UCSD-AML1 (cell line): ENCODE measurements around the gene KDM2B.

Experiments
- DNase-seq: peaks from one replicate; lab custom pipeline; 2025; ENCODE audit not compliant: unreplicated experiment; lab: John Stamatoyannopoulos, UW

Gene KDM2B

GRCh38 chr12:121580959-121581685 lies at the start of gene KDM2B:
TSS of gene KDM2B (minus strand) at chr12:121581023. CDS start at chr12:121580911, 112 bp downstream.
- peak; percentile 19 for DNase-seq

GRCh38 chr12:121628536-121628935 lies 47.7 kb upstream of the KDM2B start:
- DNase-seq = no peak

- peak; percentile 32 for DNase-seq
Measured at GRCh38 chr12:121628037-121628436, 47.2 kb upstream of the KDM2B start.

- DNase-seq = peak; percentile 79
Measured at GRCh38 chr12:121626853-121627640, 46.2 kb upstream of the KDM2B start.

GRCh38 chr12:121626087-121626852 lies 45.4 kb upstream of the KDM2B start, which contains the start of gene ORAI1:
TSS of gene ORAI1 (plus strand) at chr12:121626530.
- DNase-seq = peak; percentile 96

GRCh38 chr12:121620333-121620891 lies 39.6 kb upstream of the KDM2B start:
- DNase-seq = peak; percentile 38

GRCh38 chr12:121618659-121619233 lies 37.9 kb upstream of the KDM2B start:
- DNase-seq = no peak

GRCh38 chr12:121614872-121615467 lies 34.1 kb upstream of the KDM2B start:
- DNase-seq = no peak

GRCh38 chr12:121613462-121613861 lies 32.6 kb upstream of the KDM2B start:
- no peak for DNase-seq

- DNase-seq = peak; percentile 30
Measured at GRCh38 chr12:121611306-121611705, 30.5 kb upstream of the KDM2B start.

- no peak for DNase-seq
Measured at GRCh38 chr12:121610239-121611149, 29.7 kb upstream of the KDM2B start.

- no peak for DNase-seq
Measured at GRCh38 chr12:121608301-121608700, 27.5 kb upstream of the KDM2B start.

GRCh38 chr12:121603581-121603980 lies 22.8 kb upstream of the KDM2B start:
- DNase-seq = no peak

GRCh38 chr12:121602766-121603165 lies 21.9 kb upstream of the KDM2B start:
- DNase-seq = no peak

- peak; percentile 29 for DNase-seq
Measured at GRCh38 chr12:121600702-121601336, 20.0 kb upstream of the KDM2B start.

- no peak for DNase-seq
Measured at GRCh38 chr12:121596526-121596925, 15.7 kb upstream of the KDM2B start.

- no peak for DNase-seq
Measured at GRCh38 chr12:121595520-121595919, 14.7 kb upstream of the KDM2B start.

- DNase-seq = no peak
Measured at GRCh38 chr12:121592320-121592719, 11.5 kb upstream of the KDM2B start.
